HG03558 (cell line): ENCODE measurements around the gene LOXHD1.

Experiments
- ATAC-seq: cut with Tn5 transposase; IDR thresholded peaks from one replicate; pipeline ENCODE4 v1.9.1; 2021; ENCODE audit warnings: moderate number of reproducible peaks; ENCODE audit not compliant: unreplicated experiment; ENCODE audit errors: extremely low read depth

LOXHD1 gene, protein sequence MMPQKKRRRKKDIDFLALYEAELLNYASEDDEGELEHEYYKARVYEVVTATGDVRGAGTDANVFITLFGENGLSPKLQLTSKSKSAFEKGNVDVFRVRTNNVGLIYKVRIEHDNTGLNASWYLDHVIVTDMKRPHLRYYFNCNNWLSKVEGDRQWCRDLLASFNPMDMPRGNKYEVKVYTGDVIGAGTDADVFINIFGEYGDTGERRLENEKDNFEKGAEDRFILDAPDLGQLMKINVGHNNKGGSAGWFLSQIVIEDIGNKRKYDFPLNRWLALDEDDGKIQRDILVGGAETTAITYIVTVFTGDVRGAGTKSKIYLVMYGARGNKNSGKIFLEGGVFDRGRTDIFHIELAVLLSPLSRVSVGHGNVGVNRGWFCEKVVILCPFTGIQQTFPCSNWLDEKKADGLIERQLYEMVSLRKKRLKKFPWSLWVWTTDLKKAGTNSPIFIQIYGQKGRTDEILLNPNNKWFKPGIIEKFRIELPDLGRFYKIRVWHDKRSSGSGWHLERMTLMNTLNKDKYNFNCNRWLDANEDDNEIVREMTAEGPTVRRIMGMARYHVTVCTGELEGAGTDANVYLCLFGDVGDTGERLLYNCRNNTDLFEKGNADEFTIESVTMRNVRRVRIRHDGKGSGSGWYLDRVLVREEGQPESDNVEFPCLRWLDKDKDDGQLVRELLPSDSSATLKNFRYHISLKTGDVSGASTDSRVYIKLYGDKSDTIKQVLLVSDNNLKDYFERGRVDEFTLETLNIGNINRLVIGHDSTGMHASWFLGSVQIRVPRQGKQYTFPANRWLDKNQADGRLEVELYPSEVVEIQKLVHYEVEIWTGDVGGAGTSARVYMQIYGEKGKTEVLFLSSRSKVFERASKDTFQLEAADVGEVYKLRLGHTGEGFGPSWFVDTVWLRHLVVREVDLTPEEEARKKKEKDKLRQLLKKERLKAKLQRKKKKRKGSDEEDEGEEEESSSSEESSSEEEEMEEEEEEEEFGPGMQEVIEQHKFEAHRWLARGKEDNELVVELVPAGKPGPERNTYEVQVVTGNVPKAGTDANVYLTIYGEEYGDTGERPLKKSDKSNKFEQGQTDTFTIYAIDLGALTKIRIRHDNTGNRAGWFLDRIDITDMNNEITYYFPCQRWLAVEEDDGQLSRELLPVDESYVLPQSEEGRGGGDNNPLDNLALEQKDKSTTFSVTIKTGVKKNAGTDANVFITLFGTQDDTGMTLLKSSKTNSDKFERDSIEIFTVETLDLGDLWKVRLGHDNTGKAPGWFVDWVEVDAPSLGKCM (N-terminal part only)

GRCh38 chr18:46657115-46657955, at the start of gene LOXHD1:
LOXHD1 (minus strand) TSS chr18:46657220; CDS start chr18:46657033, 187 bp downstream.
- no peak for ATAC-seq

- ATAC-seq: no peak
Observed at GRCh38 chr18:46705521-46705920, 48.5 kb upstream of the LOXHD1 start.

DNA sequence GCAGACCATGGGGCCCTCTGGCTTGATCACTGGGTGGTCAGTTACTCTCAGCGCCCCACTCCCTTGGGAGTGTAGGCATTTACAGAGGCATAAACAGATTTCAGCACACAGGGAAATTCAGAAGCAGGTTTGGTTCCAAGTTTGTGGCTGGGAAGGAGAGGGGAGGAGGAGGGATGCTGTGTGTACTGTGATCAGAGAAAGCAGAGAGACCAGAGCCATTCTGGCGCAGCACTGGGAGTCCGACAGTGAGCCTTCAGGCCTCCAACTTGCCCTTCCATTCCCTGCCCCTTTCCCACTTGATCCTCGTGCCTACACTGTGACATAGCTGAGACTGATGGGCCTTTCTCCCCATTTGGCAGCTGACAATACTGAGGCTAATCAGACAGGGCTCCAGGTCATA, 47.8 kb upstream of the LOXHD1 start:
- ATAC-seq: no peak

DNA sequence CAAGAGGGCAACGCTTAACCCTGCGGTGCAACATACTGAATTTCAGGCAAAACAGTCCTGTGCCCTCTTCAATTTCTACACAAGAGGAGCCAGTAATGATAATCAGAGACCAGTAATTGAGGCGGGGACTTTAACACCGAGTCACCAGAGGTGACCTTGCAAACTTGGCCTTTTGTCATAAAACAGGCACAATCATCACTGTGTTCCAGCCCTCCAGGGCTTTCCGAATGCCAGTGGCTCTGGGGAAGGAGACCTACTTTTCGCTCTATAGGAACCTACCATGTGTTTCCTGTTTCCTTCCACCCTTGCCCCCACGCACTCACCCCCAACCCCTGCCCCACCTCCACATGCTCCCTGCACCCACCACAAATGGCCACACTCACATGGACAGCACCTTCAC, 47.2 kb upstream of the LOXHD1 start:
- no peak for ATAC-seq

DNA sequence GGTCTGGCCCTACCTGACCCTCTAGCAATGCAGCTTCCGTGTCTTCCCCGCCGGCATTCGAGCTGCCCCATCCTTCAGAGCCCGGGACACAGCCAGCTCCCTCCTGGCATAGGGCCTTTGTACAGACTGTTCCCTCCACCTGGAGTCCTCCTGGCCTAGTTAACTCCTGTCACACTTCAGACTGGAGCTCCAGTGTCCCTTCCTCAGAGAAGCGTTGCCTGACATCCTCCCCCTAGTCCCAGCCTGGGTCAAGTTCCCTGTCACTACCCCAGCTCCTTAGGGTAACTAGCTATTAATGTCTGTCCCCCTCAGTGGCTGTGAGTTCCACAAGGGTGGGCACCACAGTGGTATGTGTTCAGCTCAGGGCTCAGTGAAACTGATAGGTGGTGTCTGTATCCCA, 45.5 kb upstream of the LOXHD1 start:
- ATAC-seq: no peak

DNA sequence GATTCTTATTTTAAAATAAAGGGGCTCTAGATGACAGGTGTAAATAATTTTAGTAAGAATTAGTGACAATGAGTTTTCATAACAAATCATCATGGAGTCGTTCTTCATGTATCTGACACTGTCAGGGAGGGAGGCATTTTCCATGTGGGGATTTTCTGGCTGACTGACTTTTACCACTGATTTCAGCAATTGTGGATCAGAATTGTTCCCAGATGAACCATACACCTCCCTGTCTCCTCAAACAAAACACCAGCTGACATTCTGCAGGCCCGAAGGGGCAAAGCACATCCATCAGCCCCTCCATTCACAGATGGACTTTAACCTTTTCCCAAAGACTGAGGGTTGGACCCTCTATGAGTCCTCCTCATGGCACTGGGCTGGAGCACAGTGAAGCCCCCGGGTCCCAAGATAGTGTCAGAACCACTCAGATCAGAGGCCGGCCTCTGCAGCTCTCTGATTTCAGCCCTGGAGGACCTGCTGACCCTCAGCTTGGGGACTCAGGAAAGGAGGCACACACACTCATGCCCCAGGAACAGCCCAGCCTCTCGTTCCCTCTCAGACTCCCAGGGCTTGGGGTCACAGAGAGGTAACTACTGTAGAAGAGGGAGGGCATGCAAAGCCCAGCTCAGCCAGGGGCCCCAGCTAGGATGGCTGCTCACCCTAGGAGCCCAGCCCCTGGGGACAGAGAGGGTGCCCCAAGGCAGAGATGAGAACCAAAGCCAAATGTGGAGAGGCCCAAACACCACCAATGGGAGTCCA, 43.2 kb upstream of the LOXHD1 start:
- no peak for ATAC-seq

GRCh38 chr18:46696702-46697101, 39.7 kb upstream of the LOXHD1 start:
- ATAC-seq: no peak

- ATAC-seq: no peak
Observed at GRCh38 chr18:46696268-46696667, 39.2 kb upstream of the LOXHD1 start.

GRCh38 chr18:46693996-46694395, 37.0 kb upstream of the LOXHD1 start:
- ATAC-seq: no peak

- no peak for ATAC-seq
Observed at GRCh38 chr18:46688853-46689525, 32.0 kb upstream of the LOXHD1 start.

GRCh38 chr18:46686186-46686585, 29.2 kb upstream of the LOXHD1 start:
- ATAC-seq: no peak

GRCh38 chr18:46683252-46683651, 26.2 kb upstream of the LOXHD1 start:
- ATAC-seq: no peak

DNA sequence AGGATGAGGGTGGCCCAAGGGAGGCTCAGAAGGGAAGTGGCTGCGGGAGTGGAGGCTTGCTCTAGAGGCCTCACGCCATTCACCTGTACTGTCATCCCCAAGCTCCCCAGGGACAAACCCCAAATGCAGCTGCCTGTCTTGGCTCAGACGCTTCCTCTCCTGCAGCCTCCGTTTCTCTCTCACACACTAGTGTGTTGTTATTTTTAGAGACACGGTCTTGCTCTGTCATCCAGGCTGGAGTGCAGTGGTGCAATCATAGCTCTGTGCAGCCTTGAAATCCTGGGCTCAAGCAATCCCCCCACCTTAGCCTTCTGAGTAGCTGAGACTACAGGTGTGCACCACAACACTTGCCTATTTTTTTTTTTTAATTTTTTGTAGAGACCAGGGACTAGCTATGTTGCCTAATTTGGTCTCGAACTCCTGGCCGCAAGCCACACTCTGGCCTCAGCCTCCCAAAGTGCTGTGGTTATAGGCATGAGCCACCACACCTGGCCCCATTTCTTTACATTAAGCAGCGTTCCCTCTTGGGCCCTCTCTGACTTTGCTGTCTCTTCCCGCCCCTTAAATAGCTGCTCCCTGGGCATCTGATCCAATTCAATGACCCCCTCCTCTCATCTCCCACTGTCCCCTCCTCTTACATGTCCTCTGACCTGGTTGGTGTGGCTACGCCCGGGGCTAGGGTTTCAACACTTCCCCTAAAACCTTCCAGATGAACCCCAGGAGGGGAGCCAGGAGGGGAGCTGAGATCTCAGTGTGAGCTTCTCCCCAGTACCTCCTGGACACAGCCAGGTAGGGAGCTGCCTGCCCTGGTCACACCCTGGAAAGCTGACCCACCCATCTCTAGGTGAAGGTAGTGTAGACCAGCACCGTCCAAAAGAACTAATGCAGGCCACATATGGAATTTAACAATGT, 24.0 kb upstream of the LOXHD1 start:
- no peak for ATAC-seq

- ATAC-seq: no peak
Observed at GRCh38 chr18:46679846-46680598, 23.0 kb upstream of the LOXHD1 start.

DNA sequence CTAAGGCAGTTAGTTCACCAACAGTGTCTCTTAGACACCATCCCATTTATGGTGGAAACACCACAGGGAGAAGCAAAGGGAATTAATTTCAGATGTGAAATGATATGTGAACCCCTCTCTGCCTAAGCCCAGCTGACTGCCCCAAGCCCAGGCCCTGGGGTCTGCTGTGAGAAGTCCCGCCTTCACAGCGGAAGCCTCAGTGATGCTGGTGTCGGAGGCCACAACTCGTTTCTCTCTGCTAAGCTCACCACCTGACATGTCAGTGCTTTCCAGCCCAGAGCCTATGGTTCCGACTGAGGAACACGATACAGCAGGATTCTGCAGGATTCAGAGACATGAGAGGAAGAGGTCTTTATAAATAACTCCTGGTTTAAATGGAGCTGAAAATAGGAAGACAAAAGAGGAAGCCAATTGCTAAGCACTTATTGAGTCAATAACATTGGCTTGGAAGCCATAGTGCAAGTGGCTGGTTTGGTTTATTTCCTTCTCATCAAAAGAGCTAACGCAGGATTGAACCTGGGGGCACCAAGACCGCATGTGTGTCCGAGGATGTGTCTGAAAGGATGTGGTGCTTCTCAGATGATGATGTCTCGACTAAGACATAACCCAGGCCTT, 21.9 kb upstream of the LOXHD1 start:
- ATAC-seq: no peak

- no peak for ATAC-seq
Observed at GRCh38 chr18:46678041-46678440, 21.0 kb upstream of the LOXHD1 start.
